Suprapubic skin (tissue), 4 donors: ENCODE data around the gene CAVIN3.

Experiments
- CTCF ChIP-seq, 2 donors: fragments of 200-600 bp in 1 of 2; fragments of 450-650 bp in 1 of 2; sonication (generic) in 1 of 2; IDR thresholded peaks; one replicate each; pipeline ENCODE4 v1.5.1; 2016 to 2019; ENCODE audit warnings: antibody characterized with exemption in 2 of 2, mild to moderate bottlenecking in 1 of 2, moderate library complexity in 1 of 2
- EP300 ChIP-seq: sonication (generic); formaldehyde crosslinking; IDR thresholded peaks from one replicate; pipeline ENCODE4 v1.6.1; 2017; ENCODE audit warnings: antibody characterized with exemption
- POLR2A ChIP-seq, 2 donors: fragments of 450-650 bp; IDR thresholded peaks; one replicate each; pipeline ENCODE4 v1.6.1; 2017; ENCODE audit warnings: antibody characterized with exemption in 2 of 2, mild to moderate bottlenecking in 2 of 2, moderate library complexity in 2 of 2
- POLR2AphosphoS5 ChIP-seq, 3 donors: sonication (generic); formaldehyde crosslinking; IDR thresholded peaks; one replicate each; pipeline ENCODE4 v1.6.1; 2017; ENCODE audit warnings: antibody characterized with exemption in 3 of 3

- TF ChIP-seq POLR2AphosphoS5 (IDR thresholded peaks at IDR 0.05), result no peak
- TF ChIP-seq CTCF (IDR thresholded peaks at IDR 0.05), result no peak
- peak in 1 of 2 donors; percentile 18 for TF ChIP-seq POLR2A (IDR thresholded peaks at IDR 0.05)
- TF ChIP-seq EP300, result no peak
Observed at GRCh38 chr11:6319704-6320410, 444 bp downstream of the CAVIN3 start.
